ENCODE measurements around the gene SLC16A13. TPM values are rescaled to one million over a fixed set of nuclear protein-coding genes. Genes with fewer than 3 reads are reported as not detected.

SLC16A13 gene
- total RNA-seq, 1 donor from 2014 or later = 2.9 TPM

DNA sequence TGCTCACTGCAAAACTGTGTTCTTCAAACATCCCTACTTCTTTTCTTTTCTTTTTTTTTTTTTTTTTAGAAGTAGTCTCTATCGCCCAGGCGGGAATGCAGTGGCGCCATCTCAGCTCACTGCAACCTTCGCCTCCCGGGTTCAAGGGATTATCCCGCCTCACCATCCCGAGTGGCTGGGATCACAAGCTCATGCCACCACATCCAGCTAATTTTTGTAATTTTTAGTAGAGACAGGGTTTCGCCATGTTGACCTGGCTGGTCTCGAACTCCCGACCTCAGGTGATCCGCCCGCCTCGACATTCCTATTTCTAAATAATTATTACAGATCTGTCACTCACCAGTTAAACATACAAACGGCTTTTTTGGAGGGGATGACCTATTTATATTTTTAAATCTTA, 24.4 kb upstream of the SLC16A13 start:
- no peak for DNase-seq (ENCODE audit: low spot score)

DNA sequence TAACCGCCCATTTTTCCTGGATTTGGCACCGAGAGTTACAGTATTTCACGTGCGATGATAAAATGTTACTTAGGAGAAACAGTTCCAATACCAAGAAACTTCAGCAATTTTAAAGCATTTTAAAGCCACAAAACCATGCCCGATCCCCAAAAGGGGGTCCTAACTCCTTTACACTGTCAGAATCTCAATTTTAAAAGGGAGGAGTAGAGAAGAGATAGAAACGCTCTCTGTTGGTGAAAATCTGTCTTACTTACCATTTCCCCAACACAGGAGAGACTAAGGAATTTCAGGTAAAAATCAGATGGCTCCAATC, 23.9 kb upstream of the SLC16A13 start:
- no peak for DNase-seq (ENCODE audit: low spot score)

DNA sequence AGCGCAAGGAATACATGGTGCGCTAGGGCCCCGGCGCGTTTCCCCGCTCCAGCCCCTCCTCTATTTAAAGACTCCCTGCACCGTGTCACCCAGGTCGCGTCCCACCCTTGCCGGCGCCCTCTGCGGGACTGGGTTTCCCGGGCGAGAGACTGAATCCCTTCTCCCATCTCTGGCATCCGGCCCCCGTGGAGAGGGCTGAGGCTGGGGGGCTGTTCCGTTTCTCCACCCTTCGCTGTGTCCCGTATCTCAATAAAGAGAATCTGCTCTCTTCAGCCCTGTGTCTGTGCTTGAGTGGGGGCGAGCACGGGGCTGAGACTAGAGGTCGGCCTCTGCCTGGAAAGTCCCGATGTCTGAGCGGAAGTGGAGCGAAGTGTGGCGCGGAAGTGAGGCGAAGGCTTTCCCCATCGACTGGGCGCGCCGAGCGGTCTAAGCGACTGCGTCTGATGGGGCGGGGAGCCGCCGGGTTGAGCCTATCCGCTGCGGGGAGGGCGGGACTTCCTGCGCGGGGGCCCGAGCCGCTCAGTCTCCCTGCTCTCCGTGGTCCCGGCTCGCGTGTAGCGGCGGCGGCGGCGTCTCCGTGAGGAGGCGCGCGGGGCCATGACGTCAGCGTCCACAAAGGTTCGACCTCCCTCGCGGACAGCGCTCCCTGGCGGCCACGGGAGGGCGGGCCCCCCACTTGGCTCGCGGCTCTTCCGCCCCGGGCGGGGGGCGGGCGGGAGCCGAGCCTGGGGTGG, 21.4 kb upstream of the SLC16A13 start:
- peak; percentile 99 for DNase-seq (ENCODE audit: low spot score)

DNA sequence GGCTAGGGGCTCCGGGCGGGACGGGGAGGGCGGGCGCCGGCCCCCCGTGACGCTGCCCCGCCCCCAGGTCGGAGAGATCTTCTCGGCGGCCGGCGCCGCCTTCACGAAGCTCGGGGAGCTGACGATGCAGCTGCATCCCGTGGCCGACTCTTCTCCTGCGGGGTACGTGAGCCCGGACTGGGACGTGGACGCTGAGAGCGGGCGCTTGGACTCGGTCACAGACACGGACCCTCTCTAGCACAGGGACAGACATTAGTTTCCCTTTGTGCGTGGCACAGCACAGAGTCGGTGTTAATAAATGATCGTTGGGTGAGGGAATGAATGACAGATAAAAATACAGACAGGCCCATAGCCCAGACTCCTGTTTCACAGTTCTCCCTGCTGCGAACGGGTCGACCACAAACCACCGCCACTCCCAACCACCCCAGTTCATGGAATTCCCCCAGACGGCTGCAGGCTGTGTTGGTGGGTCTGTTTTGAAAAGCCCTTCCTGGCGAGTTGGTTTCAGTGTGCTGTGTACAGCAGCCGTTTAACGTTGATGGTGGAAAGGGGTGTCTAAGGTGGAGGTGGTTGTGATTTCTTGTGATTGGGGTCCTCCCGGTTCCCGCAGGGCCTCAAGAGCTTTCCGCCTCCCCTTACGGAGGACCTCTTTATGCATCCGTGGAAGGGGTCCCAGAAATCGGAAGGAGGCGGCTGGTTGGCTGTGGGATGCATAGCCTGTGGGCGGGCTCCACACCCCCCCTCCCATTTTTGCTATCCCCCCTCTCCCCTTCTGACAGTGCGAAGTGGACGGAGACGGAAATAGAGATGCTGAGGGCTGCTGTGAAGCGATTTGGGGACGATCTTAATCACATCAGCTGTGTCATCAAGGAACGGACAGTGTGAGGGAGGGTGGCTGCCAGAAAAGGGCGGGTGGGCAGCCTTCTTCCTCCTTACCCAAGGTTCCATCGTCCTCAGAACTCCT, 20.5 kb upstream of the SLC16A13 start:
- peak; percentile 88 for DNase-seq (ENCODE audit: low spot score)

DNA sequence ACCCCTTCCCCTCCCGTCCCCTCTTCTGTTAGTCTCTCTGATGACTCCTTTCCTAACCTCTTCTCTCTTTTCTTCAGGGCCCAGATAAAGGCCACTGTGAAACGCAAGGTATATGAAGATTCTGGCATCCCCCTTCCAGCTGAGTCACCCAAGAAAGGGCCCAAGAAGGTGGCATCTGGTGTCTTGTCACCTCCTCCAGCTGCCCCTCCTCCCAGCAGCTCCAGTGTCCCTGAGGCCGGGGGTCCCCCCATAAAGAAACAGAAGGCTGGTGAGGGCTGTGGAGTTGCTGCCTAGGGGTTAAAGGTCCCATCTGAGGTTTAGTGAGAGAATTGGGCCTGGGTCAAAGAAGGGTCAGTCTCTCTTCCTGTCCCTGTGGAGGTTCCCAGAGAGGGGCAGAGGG, 19.4 kb upstream of the SLC16A13 start:
- DNase-seq (ENCODE audit: low spot score) = no peak

DNA sequence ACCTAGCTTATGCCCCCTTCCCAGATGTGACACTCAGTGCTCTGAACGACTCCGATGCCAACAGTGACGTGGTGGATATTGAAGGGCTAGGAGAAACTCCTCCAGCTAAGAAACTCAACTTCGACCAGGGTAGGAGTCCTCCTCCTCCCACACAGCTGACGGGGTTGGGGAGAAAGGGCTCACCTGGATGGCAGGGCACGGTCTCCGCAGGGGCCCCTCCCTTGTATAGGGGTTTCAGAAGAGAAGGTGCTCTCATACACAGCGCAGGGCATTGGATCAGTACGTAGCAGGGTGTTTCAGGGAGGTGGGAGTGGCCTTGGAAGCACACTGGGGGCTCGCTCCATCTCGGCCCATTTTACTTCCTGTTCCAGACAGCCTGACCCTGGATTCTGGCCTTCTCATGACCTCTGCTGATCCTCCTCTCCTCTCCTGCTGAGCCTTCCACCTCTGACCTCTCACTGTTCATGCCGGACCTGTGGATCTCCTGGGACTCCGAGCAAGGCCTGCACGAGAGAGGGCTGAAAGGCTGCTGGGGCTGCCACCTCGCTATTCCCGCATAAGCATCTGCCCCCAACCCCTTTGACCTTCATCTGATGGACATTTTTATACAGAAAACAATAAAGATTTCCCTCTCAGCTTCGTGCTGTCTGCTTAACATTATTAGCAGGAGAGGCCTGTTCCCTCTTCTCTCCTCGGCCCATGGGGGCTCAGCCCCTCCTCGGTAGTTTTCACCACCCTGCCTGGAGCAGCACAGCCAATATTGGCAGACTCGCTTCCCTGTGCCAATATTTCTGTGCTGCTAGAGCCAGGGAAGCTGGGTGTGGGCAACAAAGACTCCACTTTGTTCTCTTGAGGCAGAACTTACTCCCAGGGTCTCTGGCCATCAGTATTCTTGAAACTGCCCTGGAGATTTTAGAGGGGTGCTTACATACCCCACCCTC, 18.7 kb upstream of the SLC16A13 start:
- no peak for DNase-seq (ENCODE audit: low spot score)

DNA sequence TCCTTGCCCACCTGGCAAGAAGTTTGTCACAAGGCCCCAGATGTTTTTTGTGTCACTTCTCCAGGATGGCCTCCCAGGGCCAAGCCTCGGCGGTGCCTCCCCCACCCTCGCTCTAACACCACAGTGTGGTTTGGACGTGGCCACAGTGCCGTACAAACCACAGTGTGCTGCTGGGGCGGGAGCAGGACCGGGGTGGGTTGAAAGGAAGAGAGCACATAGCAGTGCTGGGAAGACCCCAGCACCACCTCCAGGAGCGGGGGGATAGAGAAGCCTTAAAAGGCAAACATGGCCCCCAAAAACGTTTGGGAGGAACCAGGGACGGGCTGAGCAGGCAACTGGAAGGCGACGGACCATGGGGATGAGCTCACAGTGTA, 18.0 kb upstream of the SLC16A13 start:
- no peak for DNase-seq (ENCODE audit: low spot score)

DNA sequence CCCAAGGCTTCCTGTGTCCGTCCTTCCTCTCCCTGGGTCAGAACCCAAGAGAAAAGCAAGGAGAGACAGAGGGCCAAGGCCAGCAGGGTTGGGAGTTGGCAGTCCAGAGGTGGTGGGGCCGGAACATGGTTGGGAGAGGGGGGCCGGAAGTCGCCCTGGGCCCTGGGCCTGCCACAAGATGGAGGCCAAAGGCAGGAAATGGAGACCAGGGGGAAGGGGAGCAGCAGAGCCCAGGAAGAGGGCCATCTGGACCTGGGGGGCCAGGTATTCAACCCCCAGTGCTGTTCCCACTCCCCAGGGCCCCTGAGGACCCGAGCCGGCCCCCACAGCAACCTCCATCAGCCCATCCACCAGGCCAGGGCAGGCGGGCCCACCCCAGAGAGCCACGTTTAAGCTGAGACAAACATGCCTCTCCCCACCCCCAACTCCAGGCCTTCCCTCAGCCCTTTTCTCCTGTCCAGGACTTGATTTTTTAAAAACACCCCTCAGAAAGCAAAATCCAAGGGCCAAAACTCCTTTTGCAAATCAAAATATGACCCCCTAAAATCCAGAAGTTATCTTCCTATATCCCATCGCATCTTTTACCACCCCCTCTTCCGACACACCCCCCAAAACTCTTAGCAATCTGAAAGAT, 17.4 kb upstream of the SLC16A13 start:
- DNase-seq (ENCODE audit: low spot score) = no peak

DNA sequence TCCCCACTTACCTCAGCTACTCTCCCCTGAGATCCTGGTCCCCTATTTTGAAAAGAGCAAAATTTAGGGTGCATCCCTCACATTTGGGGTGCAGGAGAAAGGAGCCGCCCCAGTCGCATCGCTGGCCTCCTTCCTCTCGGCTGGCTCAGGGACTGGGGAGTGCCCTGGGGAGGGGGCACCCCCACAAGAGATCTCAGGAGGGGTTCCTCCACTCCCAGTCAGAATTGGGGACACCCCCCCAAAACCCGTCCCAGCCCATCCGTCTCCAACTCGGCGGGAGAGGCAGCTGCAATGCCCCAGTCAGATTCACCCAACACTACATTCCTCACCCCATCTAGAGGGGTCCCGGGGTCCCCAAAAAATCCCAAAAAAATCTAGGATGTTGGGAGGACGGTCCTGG, 16.4 kb upstream of the SLC16A13 start:
- no peak for DNase-seq (ENCODE audit: low spot score)

DNA sequence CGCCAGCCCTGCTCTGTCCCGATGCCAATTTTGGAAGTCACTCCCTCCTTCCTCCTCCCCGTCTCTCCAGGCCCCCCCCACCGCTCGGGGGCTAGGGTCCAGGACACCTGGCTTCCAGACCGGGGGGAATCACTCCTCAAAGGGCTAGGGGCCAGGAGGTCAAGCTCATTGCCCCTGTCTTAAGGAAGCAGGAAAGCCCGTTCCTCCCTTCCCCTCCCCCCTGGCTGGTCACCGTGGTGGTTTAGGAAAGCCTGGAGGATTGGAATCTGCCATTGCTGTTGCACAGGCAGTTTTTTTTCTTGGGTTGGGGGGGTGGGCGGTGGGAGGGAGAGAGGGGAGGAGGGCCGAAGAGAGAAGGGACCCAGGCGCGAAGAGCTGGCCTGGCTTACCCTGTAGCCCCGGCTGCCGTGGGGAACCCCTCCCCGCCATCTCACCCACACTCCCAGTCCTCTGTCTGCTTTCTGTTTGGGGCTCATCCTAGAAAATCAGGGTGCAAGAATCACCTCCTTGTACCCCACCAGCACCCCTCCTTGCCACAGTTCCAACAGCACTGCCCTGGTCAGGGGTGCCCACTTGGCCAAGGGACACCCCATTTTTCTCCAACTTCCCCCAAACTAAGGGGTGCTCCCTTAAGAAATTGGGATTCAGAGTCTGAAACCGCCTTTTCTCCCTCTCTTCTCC, 15.8 kb upstream of the SLC16A13 start:
- no peak for DNase-seq (ENCODE audit: low spot score)

DNA sequence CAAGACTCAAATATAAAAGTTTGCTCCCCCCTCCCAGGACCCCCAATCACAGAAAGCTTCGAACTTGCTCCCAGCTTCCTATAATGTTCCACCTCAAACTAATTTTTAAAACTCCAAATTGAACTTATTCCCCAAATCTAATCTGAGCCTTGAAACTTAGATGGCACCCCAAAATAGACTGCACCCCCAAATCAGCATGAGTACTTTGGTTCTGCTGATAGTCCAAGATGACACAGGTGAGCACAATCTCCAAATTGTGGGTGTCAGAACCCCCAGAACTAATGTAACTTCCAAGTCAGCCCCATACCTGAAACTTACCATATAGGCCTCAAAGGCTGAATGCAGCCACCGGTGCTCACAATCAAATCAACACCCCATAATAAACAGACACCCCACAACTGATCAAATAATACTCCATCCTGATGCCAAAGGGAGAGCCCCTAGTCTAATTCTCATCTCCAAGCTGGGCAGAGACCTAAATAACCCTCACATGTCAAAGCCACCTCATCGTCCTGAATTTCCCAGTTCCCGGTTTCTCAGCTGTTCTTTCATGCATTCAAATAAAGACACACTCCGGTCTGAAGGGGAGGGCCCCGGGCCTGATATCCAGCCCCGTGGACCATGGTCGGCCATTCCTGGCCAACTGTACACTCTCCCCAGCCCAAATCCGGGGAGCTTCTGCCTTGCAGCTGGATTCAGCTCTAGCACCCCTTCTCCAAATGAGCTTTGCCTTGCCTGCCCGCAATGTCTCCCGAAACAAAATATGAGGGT, 14.7 kb upstream of the SLC16A13 start:
- no peak for DNase-seq (ENCODE audit: low spot score)

DNA sequence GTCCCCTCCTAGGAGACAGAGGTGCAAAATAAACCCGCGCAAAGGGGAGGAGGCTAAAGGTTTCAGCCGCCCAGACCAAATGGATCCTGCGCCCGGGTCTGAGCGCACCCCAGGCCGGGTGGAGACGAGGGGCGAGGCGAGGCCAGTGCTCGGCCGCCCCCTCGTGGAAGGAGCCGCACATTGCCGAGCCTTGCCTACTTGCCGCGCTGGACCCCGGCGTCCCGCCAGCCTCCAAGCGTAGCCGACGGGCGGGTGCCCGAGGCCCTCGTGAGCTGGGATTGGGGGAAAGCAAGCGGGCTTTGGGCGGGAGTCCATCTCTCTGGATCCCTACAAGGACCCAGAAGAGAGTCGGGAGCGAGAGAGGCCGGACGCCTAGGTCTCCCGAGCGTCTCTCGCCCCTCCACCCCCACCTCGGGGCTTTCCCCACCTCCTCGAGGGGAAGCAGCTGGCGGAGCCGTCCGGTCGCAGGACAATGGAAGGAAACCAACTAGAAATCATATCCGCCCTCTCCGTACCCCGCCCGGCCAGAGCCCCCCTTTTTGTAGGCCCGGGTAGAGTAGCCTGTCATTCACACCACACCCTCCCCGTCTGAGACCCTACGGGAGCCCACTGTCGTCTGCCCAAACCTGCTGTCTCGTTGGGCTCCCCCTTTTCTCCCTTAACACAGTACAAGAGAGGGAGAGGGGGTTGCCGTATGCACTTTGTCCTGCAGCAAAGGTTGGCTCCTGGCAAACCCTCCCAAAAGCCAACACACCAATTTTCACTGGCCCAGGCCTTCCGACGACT, 13.6 kb upstream of the SLC16A13 start:
- peak; percentile 94 for DNase-seq (ENCODE audit: low spot score)

DNA sequence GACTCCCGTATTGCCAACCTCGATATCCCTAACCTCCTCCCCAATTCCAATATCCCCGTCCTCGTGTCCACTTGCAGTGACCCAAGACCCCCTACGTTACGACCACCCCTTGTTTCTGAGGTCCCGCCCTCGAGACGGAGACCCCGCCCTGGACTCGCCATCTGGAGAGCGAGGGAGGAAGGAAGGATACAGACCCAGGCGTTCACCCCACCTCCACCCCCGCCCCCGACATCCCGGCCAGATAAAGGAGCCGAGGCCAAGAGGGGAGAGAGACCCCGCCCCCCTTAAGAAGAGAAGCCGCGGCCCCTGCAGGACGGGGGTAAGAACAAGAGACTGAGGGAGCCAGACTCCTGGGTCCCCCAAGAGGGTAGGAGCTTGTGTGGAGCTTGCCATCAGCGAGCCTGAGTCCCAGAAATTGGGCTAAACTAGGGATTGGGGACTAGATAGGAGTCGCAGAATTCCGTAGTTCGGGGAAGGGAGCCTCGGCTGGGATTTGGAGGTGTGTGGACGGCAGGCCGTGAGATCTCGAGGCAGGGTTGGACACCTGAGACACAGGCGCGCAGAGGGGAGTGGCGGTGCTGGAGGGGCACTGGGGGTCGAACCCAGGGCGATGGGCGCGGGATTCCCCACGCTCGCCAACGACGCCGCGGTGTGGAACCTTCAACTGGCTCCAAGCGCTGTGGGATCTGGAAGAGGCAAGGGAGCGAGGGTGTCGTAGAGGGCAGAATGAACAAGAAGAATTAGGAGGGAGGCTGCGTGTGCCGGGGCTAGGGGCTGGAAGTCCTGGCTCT, 12.8 kb upstream of the SLC16A13 start, which contains the start of gene BCL6B:
TSS of gene BCL6B (plus strand) at position 270 of the 791 bp plus-strand sequence. CDS start 622 bp downstream, outside the sequence.
- no peak for DNase-seq (ENCODE audit: low spot score)

DNA sequence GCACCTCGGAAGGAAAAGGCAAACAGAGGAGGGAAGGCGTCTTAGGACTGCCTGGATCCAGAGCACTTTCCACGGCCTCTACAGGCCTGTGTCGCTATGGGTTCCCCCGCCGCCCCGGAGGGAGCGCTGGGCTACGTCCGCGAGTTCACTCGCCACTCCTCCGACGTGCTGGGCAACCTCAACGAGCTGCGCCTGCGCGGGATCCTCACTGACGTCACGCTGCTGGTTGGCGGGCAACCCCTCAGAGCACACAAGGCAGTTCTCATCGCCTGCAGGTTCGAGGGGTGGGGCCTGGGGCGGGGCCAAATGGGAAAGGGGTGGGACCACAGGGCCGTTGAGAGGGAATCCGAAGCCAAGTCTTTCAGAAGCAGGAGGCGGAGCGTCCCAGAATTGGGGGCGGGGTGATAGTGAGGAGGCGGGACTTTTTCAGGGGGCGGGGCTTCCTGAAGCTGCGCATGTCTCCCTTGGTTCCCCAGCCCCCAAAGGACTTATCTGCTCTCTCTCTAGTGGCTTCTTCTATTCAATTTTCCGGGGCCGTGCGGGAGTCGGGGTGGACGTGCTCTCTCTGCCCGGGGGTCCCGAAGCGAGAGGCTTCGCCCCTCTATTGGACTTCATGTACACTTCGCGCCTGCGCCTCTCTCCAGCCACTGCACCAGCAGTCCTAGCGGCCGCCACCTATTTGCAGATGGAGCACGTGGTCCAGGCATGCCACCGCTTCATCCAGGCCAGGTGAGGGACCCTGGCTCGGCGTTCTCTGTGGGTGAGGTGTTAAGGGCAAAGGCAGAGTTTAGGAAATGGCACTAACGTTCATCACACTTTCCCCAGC, 12.0 kb upstream of the SLC16A13 start:
- peak; percentile 98 for DNase-seq (ENCODE audit: low spot score)

DNA sequence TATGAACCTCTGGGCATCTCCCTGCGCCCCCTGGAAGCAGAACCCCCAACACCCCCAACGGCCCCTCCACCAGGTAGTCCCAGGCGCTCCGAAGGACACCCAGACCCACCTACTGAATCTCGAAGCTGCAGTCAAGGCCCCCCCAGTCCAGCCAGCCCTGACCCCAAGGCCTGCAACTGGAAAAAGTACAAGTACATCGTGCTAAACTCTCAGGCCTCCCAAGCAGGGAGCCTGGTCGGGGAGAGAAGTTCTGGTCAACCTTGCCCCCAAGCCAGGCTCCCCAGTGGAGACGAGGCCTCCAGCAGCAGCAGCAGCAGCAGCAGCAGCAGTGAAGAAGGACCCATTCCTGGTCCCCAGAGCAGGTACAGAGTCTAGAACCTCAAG, 11.4 kb upstream of the SLC16A13 start:
- peak; percentile 86 for DNase-seq (ENCODE audit: low spot score)

DNA sequence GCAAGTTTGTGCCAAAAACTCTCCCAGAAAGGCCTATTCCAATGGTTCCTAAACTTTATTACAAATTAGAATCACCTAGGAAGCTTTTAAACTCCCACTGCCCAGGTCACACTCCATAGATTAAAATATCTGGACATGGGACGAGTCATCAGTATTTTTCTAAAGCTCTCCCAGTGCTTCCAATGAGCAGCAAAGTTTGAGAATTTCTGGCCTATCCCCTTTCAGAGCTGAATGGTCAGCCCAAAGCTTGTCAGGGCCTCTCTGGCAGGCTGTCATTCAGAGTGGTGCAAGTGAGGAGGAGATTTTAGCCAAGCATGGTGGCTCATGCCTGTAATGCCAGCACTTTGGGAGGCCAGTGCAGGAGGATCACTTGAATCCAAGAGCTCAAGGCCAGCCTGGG, 10.6 kb upstream of the SLC16A13 start:
- no peak for DNase-seq (ENCODE audit: low spot score)
